GM21360 (cell line): ENCODE measurements around the gene RAB8B.

Source experiments
- ATAC-seq: cut with Tn5 transposase; IDR thresholded peaks from one replicate; pipeline ENCODE4 v1.9.1; 2021; ENCODE audit warnings: mild to moderate bottlenecking, moderate library complexity; ENCODE audit not compliant: unreplicated experiment

RAB8B gene

DNA sequence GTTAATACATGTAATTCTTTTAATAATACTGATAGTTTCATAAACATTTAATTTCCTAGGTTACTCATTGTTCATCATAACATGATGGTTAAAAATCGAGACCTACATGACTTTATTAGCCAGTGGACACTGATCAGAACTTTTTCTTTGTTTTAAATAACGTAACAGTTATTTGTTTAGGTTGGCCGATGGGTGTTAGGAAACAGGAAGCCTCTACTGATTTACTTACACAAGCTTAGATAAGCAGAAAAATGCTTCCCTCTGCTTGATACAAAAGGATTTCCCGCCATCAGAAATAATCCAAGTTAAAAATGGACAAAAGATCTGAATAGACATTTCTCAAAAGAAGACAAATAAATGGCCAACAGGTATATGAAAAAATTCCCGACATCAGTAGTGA, 71.4 kb downstream of the RAB8B start:
- no peak for ATAC-seq

DNA sequence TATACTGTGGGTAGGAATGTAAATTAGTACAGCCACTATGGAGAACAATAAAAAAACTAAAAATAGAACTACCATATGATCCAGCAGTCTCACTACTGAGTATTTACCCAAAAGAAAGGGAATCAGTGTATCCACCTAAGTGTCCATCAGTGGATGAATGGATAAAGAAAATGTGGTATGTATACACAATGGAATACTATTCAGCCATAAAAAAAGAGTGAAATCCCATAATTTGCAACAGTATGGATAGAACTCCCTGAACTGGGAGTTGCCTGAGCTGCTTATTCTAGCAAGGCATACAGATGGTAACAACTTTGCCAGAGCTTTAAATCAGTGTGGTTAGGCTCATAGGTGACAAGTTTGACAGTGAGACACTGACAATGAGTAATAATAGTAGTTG, 71.9 kb downstream of the RAB8B start:
- no peak for ATAC-seq

DNA sequence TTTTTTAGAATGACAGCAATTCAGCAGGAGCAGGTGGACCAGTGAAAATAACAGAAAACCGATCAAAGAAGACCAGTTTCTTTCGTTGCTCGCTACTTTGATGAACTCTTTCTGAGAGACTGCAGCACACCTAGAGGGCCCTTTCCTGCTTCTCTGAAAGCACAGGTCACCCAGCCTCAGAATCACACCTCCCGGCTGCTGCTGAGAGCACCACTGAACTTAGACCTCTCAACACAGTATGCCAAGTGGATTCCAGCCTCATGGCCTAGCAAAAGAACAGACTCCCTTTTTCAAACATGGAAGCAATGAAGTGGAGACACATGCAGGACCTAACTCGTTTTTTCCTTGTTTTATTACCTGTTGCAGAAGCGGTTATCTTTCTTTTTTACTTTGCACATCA, 74.1 kb downstream of the RAB8B start:
- no peak for ATAC-seq

DNA sequence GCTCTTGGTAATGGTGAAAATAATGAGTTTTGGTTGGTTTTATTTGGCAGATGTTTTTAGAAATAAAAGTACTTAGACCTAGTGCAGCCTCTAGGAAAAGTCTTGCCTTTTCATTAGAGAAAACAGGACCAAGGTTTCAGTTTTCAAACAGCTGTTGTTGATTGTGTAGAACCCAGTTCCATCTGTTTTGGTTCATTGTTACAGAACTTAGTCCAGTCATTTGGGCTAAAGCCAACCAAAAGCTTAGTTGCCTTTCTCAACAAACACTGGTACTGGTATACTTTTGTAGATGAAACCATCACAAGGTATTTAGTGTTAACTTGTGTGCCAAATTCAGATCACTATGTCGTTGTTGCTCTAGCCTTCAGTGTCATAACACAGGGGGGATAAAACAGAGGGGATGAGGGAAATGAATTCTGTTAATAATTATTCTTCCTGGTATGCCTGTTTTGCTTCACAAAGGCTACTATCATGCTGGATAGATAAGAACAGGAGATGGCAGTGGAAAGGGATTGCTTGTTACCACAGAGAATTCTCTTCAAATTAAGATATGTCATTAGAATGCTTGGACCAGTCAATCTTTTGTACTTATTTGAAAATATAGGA, 75.4 kb downstream of the RAB8B start:
- ATAC-seq, result no peak

DNA sequence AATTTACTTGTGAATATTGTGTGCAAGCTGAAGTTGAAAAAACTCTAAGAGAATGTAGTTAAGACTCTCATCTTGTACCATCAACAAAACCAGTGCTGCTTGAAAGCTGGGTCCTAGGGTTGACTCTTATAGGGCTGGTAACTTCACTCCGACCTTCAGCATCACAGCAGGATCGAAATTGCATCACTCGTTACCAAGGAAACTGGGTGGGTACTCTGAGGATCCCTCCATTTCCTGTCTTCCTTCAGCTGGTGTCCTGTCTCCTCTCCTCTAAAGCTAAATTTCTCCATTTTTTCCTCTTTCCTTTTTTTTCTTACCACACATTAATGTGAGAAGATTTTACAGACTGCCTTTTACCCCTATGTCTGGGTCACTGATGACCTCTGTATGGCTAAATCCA, 85.0 kb downstream of the RAB8B start:
- ATAC-seq, result no peak

DNA sequence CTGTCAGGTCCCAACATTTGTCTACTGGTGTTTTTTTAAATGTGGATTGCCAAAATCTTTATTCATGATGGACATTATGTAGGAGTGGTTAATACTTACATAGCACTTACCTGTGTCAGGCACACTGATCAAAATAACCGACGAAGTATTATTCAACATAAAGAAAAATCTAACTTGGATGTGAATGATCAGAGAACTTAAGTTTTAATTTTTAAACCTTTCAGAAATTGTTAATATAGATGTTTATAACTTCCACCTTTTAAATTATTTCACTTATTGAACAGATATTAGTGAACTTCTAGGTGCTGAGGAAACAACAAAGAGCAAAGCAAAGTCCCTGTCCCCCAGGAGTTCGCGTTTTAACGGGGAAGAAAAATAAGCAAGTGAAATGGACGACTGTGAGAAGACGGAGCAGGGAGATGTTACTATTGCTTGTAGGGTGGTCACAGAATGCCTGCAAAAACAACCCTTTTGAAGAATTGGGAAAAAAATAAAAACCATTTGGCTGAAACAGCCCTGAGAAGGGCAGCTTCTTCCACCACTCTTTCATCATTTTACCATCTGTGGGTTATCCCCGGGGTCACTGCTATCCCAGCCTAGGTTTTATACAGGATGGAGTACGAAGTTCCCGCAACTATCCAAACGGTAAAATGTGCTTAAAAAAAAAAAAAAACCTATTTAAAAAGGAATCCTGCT, 87.1 kb downstream of the RAB8B start:
- no peak for ATAC-seq

DNA sequence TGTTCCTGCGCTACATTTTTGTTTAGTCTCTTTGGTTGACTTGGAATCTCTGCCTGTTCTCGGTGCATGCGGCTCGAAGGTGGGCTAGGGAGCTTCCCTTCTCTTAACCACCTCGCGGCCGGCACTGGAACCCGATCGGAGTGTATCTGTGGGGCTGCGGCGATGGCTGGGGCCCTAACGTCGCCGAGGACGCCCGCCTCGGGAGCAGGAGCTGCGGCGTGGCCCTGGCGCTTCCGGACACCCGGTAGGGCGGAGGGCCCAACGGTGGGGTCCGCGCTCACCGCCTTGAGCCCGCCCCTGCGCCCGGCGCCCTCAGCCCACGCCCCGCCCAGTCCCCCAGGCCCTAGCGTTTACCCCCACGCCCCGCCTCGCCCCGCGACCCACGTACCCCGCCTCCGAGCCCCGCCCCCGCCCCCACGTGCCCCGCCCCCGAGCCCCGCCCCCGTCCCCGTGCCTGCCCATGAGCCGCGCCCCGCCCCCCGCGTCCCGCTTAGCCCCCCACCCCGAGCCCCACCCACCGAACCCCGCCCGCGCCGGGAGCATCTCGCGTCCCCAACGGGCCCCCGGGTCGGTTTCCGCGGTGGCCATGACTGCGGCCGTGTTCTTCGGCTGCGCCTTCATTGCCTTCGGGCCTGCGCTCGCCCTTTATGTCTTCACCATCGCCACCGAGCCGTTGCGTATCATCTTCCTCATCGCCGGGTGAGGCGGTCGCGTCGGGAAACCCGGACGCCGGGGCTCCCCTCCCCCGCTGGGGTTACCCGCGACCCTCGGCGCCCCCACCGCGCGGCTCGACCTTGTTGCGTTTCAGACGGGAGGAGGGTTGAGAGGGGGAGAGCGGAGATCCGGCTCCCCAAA, 87.9 kb downstream of the RAB8B start, which contains the start of gene APH1B:
Gene APH1B, plus strand, starts transcription at position 568 of the 855 bp plus-strand sequence. Its CDS starts 19 bp downstream, at position 587.
- ATAC-seq, result no peak

DNA sequence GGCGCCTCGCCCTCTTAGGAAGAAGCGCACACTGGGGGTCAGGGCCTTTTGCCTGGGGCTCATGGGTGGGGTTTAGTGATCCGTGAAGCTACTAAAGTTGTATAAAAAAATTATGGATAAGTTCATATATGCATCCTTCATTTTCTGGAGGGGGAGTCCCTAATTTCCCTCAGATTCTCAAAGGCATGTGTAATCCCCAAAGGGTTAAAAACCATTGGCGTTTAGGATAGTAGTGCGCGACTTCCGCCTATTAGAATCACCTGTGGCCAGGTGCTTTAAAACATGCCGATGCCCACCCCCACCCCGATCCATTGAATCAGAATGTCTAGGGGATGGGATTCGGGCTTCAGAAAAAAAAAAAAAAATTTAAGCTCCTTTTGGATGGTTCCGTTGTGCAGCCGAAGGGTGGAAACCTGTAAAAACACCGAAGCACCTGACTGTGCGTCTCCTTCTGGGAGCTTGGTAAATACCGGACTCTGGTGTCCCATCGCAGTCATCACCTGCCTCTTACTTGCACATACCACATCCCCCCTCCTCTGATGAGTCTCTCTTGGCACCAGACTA, 88.6 kb downstream of the RAB8B start:
- no peak for ATAC-seq

DNA sequence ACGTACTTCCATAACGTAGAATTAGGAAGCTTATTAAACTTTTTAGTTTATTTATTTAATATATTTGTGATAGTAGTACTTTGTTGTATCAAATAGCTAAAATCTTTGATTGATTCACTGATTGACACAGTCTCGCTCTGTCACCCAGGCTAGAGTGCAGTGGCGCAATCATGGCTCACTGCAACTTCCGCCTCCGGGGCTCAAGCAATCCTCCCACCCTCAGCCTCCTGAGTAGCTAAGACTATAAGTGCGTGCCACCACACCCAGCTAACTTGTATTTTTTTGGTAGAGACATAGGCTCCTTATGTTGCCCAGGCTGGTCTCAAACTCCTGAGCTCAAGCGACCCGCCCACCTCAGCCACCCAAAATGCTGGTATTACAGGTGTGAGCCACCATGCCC, 93.7 kb downstream of the RAB8B start:
- no peak for ATAC-seq

DNA sequence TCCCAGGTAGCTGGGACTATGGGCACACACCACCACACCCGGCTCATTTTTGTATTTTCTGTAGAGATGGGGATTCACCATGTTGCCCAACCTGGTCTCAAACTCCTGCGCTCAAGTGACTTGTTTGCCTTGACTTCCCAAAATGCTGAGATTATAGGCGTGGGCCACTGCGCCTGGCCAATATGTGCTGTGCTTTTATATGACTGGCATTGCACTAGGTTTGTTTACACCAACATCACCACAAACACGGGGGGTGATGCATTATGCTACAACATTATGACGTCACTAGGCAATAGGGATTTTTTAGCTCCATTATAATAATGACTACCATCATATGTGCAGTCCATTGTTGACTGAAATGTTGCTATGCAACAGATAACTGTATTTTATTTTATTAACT, 94.9 kb downstream of the RAB8B start:
- no peak for ATAC-seq

DNA sequence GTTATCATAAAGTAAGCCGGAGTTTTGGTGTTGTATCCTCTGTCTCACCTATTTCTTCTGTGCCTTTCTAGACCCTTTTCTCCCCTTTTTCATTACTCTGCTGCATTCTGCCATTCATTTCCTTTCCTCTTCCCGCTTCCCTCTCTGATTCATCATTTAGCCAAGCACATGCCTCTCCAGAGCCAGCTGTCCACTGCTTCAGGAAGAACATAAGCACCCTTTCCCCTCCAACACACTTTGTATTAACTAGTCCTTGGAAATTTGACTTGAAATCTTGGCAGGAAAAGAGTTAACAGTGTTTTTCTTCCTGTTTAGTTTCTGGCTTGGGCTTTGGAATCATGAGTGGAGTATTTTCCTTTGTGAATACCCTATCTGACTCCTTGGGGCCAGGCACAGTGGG, 97.7 kb downstream of the RAB8B start:
- ATAC-seq, result no peak

DNA sequence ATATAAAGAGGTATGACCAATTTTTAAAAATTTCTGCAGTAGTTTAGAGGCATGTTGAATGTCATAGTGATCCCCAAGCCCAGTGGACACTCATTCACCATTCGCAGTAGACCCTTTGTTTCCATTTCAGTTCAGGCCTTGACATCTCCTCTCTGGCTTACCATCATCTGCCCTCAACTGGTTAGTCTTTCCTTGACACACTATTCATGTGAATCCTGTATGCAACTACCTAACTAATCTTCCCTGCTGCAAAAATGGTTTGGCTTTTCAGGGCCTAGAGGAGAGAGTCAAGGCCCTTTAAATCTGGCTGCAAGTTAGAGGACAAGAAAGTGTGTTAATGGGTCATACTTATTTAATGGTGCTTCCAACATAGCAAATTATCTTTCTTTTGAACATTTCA, 98.9 kb downstream of the RAB8B start:
- no peak for ATAC-seq

DNA sequence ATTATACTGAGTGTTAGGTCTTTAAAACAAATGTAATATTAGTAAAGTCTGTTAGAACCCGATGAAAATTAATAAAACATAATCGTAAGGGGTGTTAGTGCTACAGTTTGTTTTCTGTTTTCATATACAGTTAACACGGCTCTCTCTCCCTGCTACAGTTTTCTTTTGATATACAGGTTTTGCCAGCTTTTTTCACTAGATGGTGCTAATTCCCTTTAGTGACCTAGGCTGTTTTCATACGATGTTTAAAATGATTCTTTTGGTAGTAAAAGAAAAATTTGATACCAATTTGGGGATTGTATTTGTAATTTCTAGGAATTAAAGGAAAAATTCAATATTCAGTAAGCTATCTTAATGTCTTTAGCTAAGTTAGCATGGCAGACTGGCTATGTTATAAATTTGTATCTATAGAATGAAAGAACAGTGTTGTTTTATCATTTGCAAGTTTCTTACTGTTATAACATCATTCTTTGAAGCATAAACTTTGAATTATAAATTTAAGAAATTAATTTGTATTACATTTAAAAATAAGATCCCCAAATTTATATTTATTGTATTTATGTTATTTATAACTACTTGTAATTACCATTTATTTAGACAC, 99.5 kb downstream of the RAB8B start:
- ATAC-seq, result no peak

DNA sequence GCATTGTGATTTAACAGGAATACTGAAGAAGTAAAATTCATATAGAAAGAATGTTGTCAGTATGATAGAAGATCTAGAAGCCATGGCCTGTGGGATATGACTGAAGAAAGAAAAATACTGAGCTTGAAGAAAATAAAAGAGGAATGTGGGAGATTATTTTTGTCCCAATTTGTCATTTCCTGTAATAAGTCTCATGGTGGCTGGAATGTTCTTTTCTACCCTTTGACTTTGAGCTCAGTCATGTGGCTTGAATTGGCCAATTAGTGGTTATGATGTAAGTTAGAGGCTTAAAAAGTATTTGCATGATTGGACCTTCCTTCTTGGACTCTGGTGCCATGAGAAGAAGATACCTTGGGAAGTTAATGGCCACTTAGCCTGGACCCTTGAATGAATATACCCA, 102.1 kb downstream of the RAB8B start:
- ATAC-seq, result no peak

DNA sequence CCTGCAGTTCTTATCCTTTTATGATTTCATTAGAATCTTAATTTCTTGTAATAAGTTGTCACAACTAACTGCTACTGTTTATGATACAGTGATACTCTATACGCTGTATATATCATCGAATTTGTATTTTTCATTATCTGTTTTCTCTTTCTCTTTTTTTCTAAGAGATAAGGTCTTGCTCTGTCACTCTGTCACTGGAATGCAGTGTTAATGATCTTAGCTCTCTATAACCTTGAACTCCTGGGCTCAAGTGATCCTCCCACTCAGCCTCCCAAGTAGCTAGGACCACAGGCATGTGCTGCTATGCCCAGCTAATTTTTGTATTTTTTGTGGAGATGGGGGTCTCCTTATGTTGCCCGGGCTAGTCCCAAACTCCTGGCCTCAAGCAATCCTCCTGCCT, 102.8 kb downstream of the RAB8B start:
- no peak for ATAC-seq

DNA sequence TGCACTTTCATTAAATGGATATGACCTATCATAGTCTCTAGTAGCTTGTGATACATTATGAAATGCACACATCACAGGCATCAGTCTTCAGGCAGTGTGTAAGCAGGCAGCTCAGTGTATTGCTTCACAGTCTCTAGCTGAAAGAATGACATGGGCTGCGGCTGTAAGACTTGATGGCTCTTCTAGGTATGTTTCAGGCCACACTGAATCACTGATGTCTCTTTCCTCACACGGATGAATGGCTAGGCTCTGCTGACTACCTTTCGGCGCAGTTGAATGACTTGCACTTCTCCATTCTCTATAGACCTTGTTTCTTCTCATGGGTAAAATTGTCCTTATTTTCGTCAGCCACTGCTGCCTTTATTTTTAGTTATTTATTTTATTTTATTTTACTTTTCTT, 103.4 kb downstream of the RAB8B start:
- no peak for ATAC-seq

DNA sequence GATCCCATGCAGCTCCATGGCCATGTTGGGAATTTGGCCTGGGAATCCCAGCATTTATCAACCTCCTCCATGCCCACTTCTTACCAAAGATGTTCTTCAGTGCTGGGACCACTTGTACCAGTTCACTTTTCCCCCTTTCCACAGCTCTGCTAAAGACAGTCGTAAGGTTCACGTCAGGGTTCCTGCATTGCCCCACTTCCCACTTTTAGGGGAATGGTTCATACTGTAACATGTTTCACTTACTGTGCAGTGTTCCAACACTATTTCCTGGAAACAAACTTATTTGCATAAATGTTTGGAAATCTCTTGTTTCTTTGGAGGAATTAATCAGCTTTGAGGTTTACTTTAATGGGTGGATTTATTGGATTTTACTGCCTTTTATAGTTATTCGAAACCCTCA, 105.0 kb downstream of the RAB8B start:
- no peak for ATAC-seq

DNA sequence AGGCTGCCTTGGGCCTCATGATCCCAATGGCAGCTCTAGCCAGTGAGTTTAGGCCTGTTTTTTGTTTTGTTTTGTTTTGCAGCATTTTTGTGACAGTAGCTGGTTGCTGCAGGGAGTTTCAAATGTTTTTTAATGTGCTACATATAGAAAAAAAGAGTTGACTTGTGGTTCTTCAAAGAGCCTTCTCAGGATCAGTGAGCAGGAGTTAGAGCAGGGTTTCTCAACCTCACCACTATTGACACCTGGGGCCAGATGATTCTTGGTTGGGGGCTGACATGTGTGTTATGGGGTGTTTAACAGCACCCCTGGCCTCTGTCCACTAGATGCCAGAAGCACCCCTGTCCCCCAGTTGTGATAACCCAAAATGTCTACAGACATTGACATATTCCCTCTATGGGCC, 105.9 kb downstream of the RAB8B start:
- no peak for ATAC-seq

DNA sequence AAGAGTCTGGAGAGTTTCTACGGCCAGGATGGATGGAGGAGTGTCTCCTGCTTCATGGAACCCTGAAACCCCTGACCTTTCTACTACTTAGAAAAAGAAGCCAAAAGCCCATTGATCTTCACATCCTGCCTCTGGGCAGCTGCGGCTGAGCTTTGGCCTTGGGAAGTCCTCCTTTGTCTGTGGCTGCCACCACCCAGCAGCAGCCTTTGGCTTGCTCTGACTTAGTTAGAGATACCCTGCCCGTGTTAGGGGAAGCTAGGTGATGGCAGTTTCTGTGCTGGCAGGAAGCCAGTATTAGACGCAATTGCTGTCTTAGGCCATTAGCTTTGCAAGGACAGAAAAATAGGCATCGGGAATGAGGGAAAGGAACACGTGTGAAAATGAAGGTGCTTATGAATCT, 106.8 kb downstream of the RAB8B start:
- no peak for ATAC-seq

DNA sequence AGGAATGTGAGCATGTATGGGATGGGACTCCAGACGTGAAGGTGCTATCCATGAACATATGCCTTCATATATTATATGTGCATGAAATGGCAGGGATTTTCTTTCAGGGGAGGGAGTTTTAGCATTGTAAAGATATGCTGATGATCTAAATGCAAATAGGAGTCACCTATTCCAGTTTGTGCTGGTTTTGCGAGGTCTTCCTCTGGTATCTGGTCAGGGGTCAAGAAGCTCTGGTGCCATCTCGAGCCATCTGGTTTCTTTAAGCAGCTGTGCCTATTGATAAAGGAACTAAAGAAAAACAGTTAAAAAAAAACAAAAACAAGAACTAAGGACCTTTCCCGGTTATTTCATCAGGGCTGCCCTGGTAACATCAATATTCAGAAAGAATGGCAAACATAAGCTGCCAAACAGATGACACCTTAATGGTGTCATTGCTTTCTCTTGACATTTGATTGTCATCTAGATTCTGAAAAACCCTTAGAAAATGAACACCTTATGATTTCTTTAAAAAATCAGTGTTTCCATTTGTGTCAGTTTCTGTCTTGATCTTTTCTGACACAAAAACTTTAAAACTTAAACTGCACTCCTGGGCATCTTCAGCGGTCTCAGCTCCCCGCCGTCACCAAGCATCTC, 110.7 kb downstream of the RAB8B start:
- no peak for ATAC-seq

DNA sequence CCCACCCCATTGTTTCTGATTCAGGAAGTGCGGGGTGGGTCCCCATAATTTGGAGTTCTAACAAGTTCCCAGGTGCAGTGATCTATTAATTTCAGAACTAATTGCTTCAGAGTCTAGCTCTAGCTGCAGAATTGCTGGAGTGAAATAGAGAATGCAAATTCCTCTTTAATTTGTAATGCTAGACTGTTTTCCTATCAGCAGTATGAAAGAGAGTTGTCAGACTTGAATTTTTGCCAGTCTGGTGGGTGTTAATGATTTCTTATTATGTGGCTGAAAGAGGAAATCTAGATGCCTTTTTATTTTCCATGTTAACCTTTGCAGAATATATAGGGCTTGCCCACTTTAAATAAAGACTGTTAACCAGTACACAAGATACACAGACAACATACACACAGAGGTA, 111.7 kb downstream of the RAB8B start:
- ATAC-seq, result no peak
